Hypothalamus (tissue), 51 donors: Measurements from ENCODE around the gene SUB1.

Experiments used
- DNase-seq, 51 donors: peaks; one replicate each; lab custom pipeline; 2025; lab: John Stamatoyannopoulos, UW

Gene SUB1

GRCh38 chr5:32638309-32638708 lies 53.0 kb downstream of the SUB1 start:
- DNase-seq: no peak

- DNase-seq: no peak
Measured at GRCh38 chr5:32639943-32640342, 54.6 kb downstream of the SUB1 start.

- no peak for DNase-seq
Measured at GRCh38 chr5:32642276-32643002, 57.1 kb downstream of the SUB1 start.

- DNase-seq: no peak
Measured at GRCh38 chr5:32645246-32645645, 59.9 kb downstream of the SUB1 start.

GRCh38 chr5:32646061-32646969 lies 61.0 kb downstream of the SUB1 start:
- DNase-seq: peak in 1 of 51 donors; percentile 5

GRCh38 chr5:32651088-32651487 lies 65.7 kb downstream of the SUB1 start:
- no peak for DNase-seq

- no peak for DNase-seq
Measured at GRCh38 chr5:32651638-32652037, 66.3 kb downstream of the SUB1 start.
